Endothelial cell of umbilical vein (primary cell): ENCODE data around the gene TDRD7. TPM values are rescaled to one million over a fixed set of nuclear protein-coding genes. Genes with fewer than 3 reads are reported as not detected.

Experiments
- BruUV-seq: library from RNA; stranded (reverse); fragments of 400-500 nt; replicated peaks from 2 replicates; lab custom pipeline; 2021; lab: Mats Ljungman, UMichigan
- CTCF ChIA-PET: fragments of 300-600, 350-600 bp; sonication (Branson Sonifier 250); formaldehyde crosslinking; loops from one replicate; lab custom pipeline; 2021; ENCODE audit warnings: antibody characterized with exemption, inconsistent platforms; lab: Charles Lee
- POLR2A ChIA-PET: fragments of 300-600, 350-600 bp; sonication (Branson Sonifier 250); formaldehyde crosslinking; loops from one replicate; lab custom pipeline; 2021; ENCODE audit warnings: antibody characterized with exemption, inconsistent platforms; lab: Charles Lee
- DNase-seq: peaks from one replicate; pipeline ENCODE4 v3.0.0-alpha.2; 2011; ENCODE audit warnings: low read depth, low spot score
- FAIRE-seq: peaks from 2 replicates; lab custom pipeline; 2011; peaks lifted over from hg19 to GRCh38; lab: Jason Lieb, UNC
- H2AFZ ChIP-seq: 2 replicates; pipeline ENCODE4 v1.6.0; 2012; ENCODE audit warnings: low read depth, low read length, control low read depth, inconsistent platforms
- H3K27ac ChIP-seq: 2 replicates; pipeline ENCODE4 v1.5.1; 2011; ENCODE audit warnings: low read depth, mild to moderate bottlenecking, control low read depth, low read length, moderate library complexity; ENCODE audit not compliant: insufficient read depth
- H3K27me3 ChIP-seq, 2 experiments: 2 replicates each; pipeline versions ENCODE4 v1.6.0 to v1.6.1; 2011; ENCODE audit warnings: low read length in 2 of 2, mixed read lengths in 1 of 2; ENCODE audit not compliant: control insufficient read depth in 2 of 2, insufficient read depth in 2 of 2
- H3K36me3 ChIP-seq, 2 experiments: 2 replicates in 1 of 2; 3 replicates in 1 of 2; pipeline ENCODE4 v1.5.1; 2011; ENCODE audit warnings: low read length in 2 of 2, mild to moderate bottlenecking in 1 of 2, moderate library complexity in 1 of 2; ENCODE audit not compliant: control insufficient read depth in 2 of 2, insufficient read depth in 2 of 2; ENCODE audit errors: extremely low read depth in 1 of 2
- H3K4me1 ChIP-seq: 3 replicates; pipeline ENCODE4 v1.5.1; 2011; ENCODE audit warnings: mild to moderate bottlenecking, low read length; ENCODE audit not compliant: control insufficient read depth, insufficient read depth; ENCODE audit errors: extremely low read depth
- H3K4me2 ChIP-seq: 2 replicates; pipeline ENCODE4 v1.6.1; 2011; ENCODE audit warnings: low read length, control low read depth, mixed read lengths; ENCODE audit not compliant: insufficient read depth
- H3K4me3 ChIP-seq, 3 experiments: fragments of 200-600 bp in 1 of 3; sonication (generic), shearing (Covaris generic) in 1 of 3; replicated peaks in 1 of 3; 2 replicates each; pipeline ENCODE4 v1.5.1; 2011 to 2016; ENCODE audit warnings: control low read depth in 3 of 3, low read length in 3 of 3, mild to moderate bottlenecking in 2 of 3, inconsistent platforms in 1 of 3, low read depth in 1 of 3, moderate library complexity in 1 of 3; ENCODE audit not compliant: insufficient read depth in 1 of 3
- H3K79me2 ChIP-seq: 2 replicates; pipeline ENCODE4 v1.6.0; 2012; ENCODE audit warnings: low read length, inconsistent platforms; ENCODE audit not compliant: control insufficient read depth, insufficient read depth
- H3K9ac ChIP-seq: replicated peaks from 2 replicates; pipeline ENCODE3; 2011; ENCODE audit warnings: low read length, control low read depth; ENCODE audit not compliant: insufficient read depth; ENCODE audit errors: extremely low read depth
- H3K9me1 ChIP-seq: replicated peaks from 3 replicates; pipeline ENCODE4 v1.6.0; 2011; ENCODE audit warnings: mild to moderate bottlenecking, low read length; ENCODE audit not compliant: control insufficient read depth, insufficient read depth; ENCODE audit errors: extremely low read depth
- H3K9me3 ChIP-seq: replicated peaks from 2 replicates; pipeline ENCODE4 v1.5.1; 2012; ENCODE audit warnings: low read length, inconsistent platforms; ENCODE audit not compliant: control insufficient read depth, insufficient read depth
- H4K20me1 ChIP-seq: replicated peaks from 2 replicates; pipeline ENCODE3; 2011; ENCODE audit warnings: mild to moderate bottlenecking, low read length; ENCODE audit not compliant: control insufficient read depth, insufficient read depth; ENCODE audit errors: extremely low read depth
- CTCF ChIP-seq, 2 donors: IDR thresholded peaks; 1 replicate in 1 of 2; 2 replicates in 1 of 2; pipeline ENCODE4 v1.5.1; 2011; ENCODE audit warnings: low read length in 2 of 2, mild to moderate bottlenecking in 2 of 2, moderate library complexity in 2 of 2, control low read depth in 1 of 2, inconsistent platforms in 1 of 2, low read depth in 1 of 2; ENCODE audit not compliant: insufficient read depth in 1 of 2; ENCODE audit errors: extremely low read depth in 1 of 2
- EZH2 ChIP-seq: IDR thresholded peaks from 2 replicates; pipeline ENCODE4 v1.6.1; 2012; ENCODE audit warnings: borderline replicate concordance, low read depth, mild to moderate bottlenecking, moderate library complexity, low read length, inconsistent platforms; ENCODE audit not compliant: severe bottlenecking
- FOS ChIP-seq: IDR thresholded peaks from 2 replicates; pipeline ENCODE4 v1.6.1; 2011; ENCODE audit warnings: mild to moderate bottlenecking, low read length, moderate library complexity, borderline replicate concordance; ENCODE audit not compliant: insufficient read depth
- GATA2 ChIP-seq: IDR thresholded peaks from 2 replicates; pipeline ENCODE4 v1.7.0; 2011; ENCODE audit warnings: low read depth, mild to moderate bottlenecking, moderate library complexity, mixed read lengths, low read length; ENCODE audit not compliant: insufficient read length, insufficient read depth
- JUN ChIP-seq: IDR thresholded peaks from 2 replicates; pipeline ENCODE4 v1.6.1; 2011; ENCODE audit warnings: borderline replicate concordance, low read depth; ENCODE audit not compliant: insufficient read length, insufficient read depth
- MAX ChIP-seq: IDR thresholded peaks from 2 replicates; pipeline ENCODE4 v1.6.1; 2011; ENCODE audit not compliant: insufficient read depth, insufficient read length
- MYC ChIP-seq: IDR thresholded peaks from one replicate; pipeline ENCODE4 v1.6.1; 2011; ENCODE audit warnings: mild to moderate bottlenecking, low read depth, low read length
- POLR2A ChIP-seq: IDR thresholded peaks from 2 replicates; pipeline ENCODE4 v1.6.1; 2012; ENCODE audit warnings: low read depth, mild to moderate bottlenecking, control low read depth, low read length
- POLR2AphosphoS5 ChIP-seq: IDR thresholded peaks from 2 replicates; pipeline ENCODE4 v1.6.1; 2012; ENCODE audit warnings: low read depth, mild to moderate bottlenecking, control low read depth, low read length, moderate library complexity; ENCODE audit not compliant: insufficient read depth
- dilution Hi-C: fragments of 300-500 bp; cut with MboI; formaldehyde crosslinking; loops from one replicate; pipeline ENCODE4 v1.15.0; 2019; ENCODE audit warnings: low sequenced_read_pairs; ENCODE audit not compliant: extremely low pct_ligation_motif_present
- intact Hi-C: fragments of 100-400 bp; cut with micrococcal nuclease; formaldehyde crosslinking; loops from one replicate; pipeline ENCODE4 v1.10.0; 2022
- polyA plus RNA-seq, 4 experiments: library from polyadenylated mRNA; depleted of rRNA in 3 of 4; stranded (reverse) in 3 of 4; unstranded in 1 of 4; fragments of >200 nt; gene quantifications; 2 replicates each; pipeline versions ENCODE4 v1.2.1 to v1.2.3, GENCODE V29; 2011 to 2012; ENCODE audit warnings: missing spikeins in 1 of 4
- total RNA-seq: library from RNA; stranded (reverse); gene quantifications from 2 replicates; pipeline ENCODE4 v1.2.3, GENCODE V29; 2021

TDRD7 gene
- total and polyA plus RNA-seq, 2 donors (not counting 3 experiments of a cell fraction or from before 2014, with no cell fraction given), result 4.9 to 11.5 TPM

- Histone ChIP-seq H3K4me1 (no peaks in the 10 kb centered on the region), H3K9ac (no peak overlapping the region), H4K20me1 (no peaks in the 10 kb centered on the region), H3K27me3 (no peaks in the 10 kb centered on the region), H3K79me2 (no peaks in the 10 kb centered on the region), H3K4me3 (no peak overlapping the region), H3K4me2 (no peak overlapping the region), H2AFZ (no peak overlapping the region), H3K9me1 (no peaks in the 10 kb centered on the region), H3K36me3 (no peaks in the 10 kb centered on the region), H3K27ac (no peak overlapping the region), H3K9me3 (no peaks in the 10 kb centered on the region)
- peak; percentile 57 for DNase-seq
- no TSS peak for BruUV-seq
- FAIRE-seq, result no peak
- dilution Hi-C loops (no loop called here), intact Hi-C loops (no loop called here)
- POLR2A ChIA-PET, result no interaction called here
- CTCF ChIA-PET, result interaction anchor here (1.2 to 4.4 kb wide), 4 partner anchors 15 to 132 kb away, joined by 3 to 32 read pairs (median 12); no protein-coding TSS in a partner anchor
- TF ChIP-seq POLR2AphosphoS5, result no peak
- no peak for TF ChIP-seq MYC
- TF ChIP-seq JUN, result no peak
- TF ChIP-seq GATA2, result no peak
- no peak for TF ChIP-seq MAX
- no peak for TF ChIP-seq CTCF (IDR thresholded peaks at IDR 0.05; ENCODE audit: extremely low read depth in 1 of 2, insufficient read depth in 1 of 2, low read depth in 1 of 2, low read length in 2 of 2)
- TF ChIP-seq EZH2, result no peak
- TF ChIP-seq POLR2A, result no peak
- no peak for TF ChIP-seq FOS
Measured at GRCh38 chr9:97484134-97484533, 72.2 kb downstream of the TDRD7 start.
